Lower lobe of right lung (tissue), 2 donors: ENCODE measurements around the gene KRT17. TPM values are rescaled to one million over a fixed set of nuclear protein-coding genes. Genes with fewer than 3 reads are reported as not detected.

Experiments used
- ATAC-seq, 2 donors: fragments of 200-7000 bp; cut with Tn5 transposase; one replicate each; pipeline ENCODE4 v1.9.1; 2020 to 2022; ENCODE audit warnings: mild to moderate bottlenecking in 2 of 2, moderate library complexity in 2 of 2
- DNase-seq: peaks from one replicate; pipeline ENCODE4 v3.0.0-alpha.2; 2020
- H3K27ac ChIP-seq: fragments of 200-600 bp; one replicate; pipeline ENCODE4 v1.8.0; 2022
- H3K27me3 ChIP-seq: fragments of 200-600 bp; one replicate; pipeline ENCODE4 v1.8.0; 2022; ENCODE audit warnings: low read depth
- H3K36me3 ChIP-seq: fragments of 200-600 bp; one replicate; pipeline ENCODE4 v1.8.0; 2022; ENCODE audit warnings: mild to moderate bottlenecking
- H3K4me1 ChIP-seq: fragments of 200-600 bp; one replicate; pipeline ENCODE4 v1.8.0; 2022
- H3K4me3 ChIP-seq: fragments of 200-600 bp; one replicate; pipeline ENCODE4 v1.8.0; 2022; ENCODE audit warnings: mild to moderate bottlenecking
- H3K9me3 ChIP-seq: fragments of 200-600 bp; one replicate; pipeline ENCODE4 v1.8.0; 2022
- intact Hi-C: fragments of 100-400 bp; cut with DNase I; formaldehyde crosslinking; loops from one replicate; pipeline ENCODE4 v1.11.0; 2022
- total RNA-seq: library from RNA; stranded (reverse); fragmentation: NEBNext Ultra II Directional; extraction: Animal tissue kit (Norgen Biotek cat#: 25700); gene quantifications from one replicate; pipeline ENCODE4 v1.2.1, GENCODE V29; 2021
- TF ChIP-seq, protein P1 (sequence below): fragments of 200-600 bp; IDR thresholded peaks from one replicate; pipeline ENCODE4 v1.8.0; 2022; ENCODE audit warnings: antibody characterized with exemption, mild to moderate bottlenecking
- donor health status: DM: no; HTN: yes; CAD: no; lungs with severe emphysema.

The KRT17 gene
- total RNA-seq, 1 donor from 2014 or later, result 2.6 TPM

DNA sequence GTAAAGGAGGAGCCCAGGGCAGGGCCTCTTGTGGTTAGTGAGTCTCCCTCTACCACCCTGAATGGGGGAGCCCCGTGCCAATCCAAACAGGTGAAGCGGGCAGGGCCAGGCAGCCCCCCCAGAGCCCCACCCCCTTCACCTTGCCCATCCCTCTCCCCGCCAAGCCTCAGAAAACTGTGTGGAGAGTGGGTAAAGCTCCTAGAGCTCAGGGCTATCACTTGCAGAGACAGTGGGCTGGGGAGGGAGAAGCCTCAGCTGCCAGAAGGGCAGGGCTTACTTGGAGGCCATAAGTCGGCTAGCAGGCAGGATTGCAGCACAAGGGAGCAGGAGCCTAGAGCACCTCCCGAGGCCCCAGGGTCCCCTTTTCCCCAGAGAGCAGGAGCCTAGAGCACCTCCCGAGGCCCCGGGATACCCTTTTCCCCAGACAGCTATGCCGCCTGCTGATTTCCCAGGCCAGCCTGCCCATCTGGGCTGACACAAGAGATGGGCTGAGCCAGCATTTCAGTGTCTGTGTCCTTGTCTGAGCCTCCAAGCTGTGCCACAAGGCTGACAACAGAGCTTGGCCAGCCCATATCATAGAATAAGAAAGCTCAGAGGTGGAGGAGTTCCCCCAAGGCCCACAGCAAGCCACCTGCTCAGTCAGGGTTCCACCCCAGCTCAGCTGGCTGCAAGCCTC, 30.9 kb downstream of the KRT17 start:
- TF ChIP-seq, protein P1, sequence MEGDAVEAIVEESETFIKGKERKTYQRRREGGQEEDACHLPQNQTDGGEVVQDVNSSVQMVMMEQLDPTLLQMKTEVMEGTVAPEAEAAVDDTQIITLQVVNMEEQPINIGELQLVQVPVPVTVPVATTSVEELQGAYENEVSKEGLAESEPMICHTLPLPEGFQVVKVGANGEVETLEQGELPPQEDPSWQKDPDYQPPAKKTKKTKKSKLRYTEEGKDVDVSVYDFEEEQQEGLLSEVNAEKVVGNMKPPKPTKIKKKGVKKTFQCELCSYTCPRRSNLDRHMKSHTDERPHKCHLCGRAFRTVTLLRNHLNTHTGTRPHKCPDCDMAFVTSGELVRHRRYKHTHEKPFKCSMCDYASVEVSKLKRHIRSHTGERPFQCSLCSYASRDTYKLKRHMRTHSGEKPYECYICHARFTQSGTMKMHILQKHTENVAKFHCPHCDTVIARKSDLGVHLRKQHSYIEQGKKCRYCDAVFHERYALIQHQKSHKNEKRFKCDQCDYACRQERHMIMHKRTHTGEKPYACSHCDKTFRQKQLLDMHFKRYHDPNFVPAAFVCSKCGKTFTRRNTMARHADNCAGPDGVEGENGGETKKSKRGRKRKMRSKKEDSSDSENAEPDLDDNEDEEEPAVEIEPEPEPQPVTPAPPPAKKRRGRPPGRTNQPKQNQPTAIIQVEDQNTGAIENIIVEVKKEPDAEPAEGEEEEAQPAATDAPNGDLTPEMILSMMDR, result no peak
- H3K4me3 ChIP-seq, result no peak overlapping the region
- H3K36me3 ChIP-seq, result no peaks in the 10 kb centered on the region
- H3K27me3 ChIP-seq, result peaks cover 5% of the 10 kb centered on the region
- H3K27ac ChIP-seq, result no peak overlapping the region
- DNase-seq, result no peak
- no peaks in the 10 kb centered on the region for H3K4me1 ChIP-seq
- intact Hi-C loops, result no loop called here
- H3K9me3 ChIP-seq, result no peaks in the 10 kb centered on the region
- no peak for ATAC-seq

- intact Hi-C loops, result no loop called here
- Histone ChIP-seq H3K4me3 (no peak overlapping the region), H3K36me3 (no peaks in the 10 kb centered on the region), H3K9me3 (no peaks in the 10 kb centered on the region), H3K4me1 (no peaks in the 10 kb centered on the region), H3K27ac (no peak overlapping the region), H3K27me3 (peaks cover 5% of the 10 kb centered on the region)
- TF ChIP-seq, protein P1, result no peak
- no peak for ATAC-seq
- no peak for DNase-seq
Measured at GRCh38 chr17:41592601-41593305, 31.6 kb downstream of the KRT17 start.

GRCh38 chr17:41589301-41589700, 35.1 kb downstream of the KRT17 start:
- no peak for DNase-seq

DNA sequence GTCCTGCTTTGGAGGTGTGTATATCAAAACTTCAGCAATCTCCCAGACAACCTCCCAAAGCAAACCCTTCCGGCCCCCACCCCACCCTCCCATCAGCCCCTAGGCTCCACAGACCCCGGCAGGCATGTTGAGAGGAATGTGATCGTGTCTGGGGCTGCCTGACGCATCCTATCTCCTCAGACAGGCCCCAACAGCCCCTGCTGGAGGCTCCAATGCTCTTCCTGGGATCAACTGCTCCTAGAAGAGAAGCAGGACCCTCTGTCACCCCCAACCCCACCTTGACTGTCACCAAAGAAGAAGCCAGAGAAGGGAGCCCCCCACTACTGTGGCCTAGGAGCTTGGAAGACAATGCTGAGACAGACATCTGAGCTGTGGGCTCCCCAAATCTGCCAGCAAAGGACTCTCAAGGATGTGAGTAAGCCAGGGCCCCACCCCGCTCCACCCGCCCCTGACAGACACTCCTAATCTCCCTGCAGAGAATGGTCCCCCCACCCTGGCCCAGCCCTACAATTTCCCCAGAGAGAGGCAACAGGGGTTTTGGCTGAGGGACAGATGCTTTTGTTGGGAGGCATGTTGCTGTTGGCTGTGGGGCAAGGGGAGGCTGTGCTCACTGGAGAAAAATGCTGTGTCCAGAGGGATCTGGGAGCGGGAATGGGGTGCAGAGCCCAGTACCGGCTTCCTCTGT, 36.1 kb downstream of the KRT17 start:
- no peak overlapping the region for H3K4me3 ChIP-seq
- H3K36me3 ChIP-seq, result no peaks in the 10 kb centered on the region
- DNase-seq, result no peak
- H3K4me1 ChIP-seq, result no peaks in the 10 kb centered on the region
- H3K9me3 ChIP-seq, result no peaks in the 10 kb centered on the region
- TF ChIP-seq, protein P1, result no peak
- H3K27me3 ChIP-seq, result no peaks in the 10 kb centered on the region
- H3K27ac ChIP-seq, result no peak overlapping the region
- intact Hi-C loops, result no loop called here
- no peak for ATAC-seq

More at GRCh38 chr17:41589301-41589700, 35.1 kb downstream of the KRT17 start:
- no peaks in the 10 kb centered on the region for H3K9me3 ChIP-seq
- peaks cover 5% of the 10 kb centered on the region for H3K27me3 ChIP-seq
- H3K4me3 ChIP-seq, result no peak overlapping the region
- no peaks in the 10 kb centered on the region for H3K36me3 ChIP-seq
- H3K4me1 ChIP-seq, result no peaks in the 10 kb centered on the region
- TF ChIP-seq, protein P1, result no peak
- intact Hi-C loops, result no loop called here
- H3K27ac ChIP-seq, result no peak overlapping the region
- no peak for ATAC-seq

GRCh38 chr17:41586863-41587495, 37.4 kb downstream of the KRT17 start, which contains the start of gene KRT14:
TSS of gene KRT14 (minus strand) at chr17:41586895. CDS start at chr17:41586834, 61 bp downstream.
- intact Hi-C loops, result no loop called here
- Histone ChIP-seq H3K36me3 (no peaks in the 10 kb centered on the region), H3K4me1 (no peaks in the 10 kb centered on the region), H3K4me3 (no peak within 1 kb of the TSS), H3K27me3 (no peaks in the 10 kb centered on the region), H3K9me3 (no peaks in the 10 kb centered on the region), H3K27ac (no peak within 1 kb of the TSS)
- TF ChIP-seq, protein P1, result no peak
- DNase-seq, result no peak
- no peak for ATAC-seq
